ENCODE measurements around the gene NIP7. TPM values are rescaled to one million over a fixed set of nuclear protein-coding genes. Genes with fewer than 3 reads are reported as not detected.

Gene NIP7
- total RNA-seq, 2 donors from 2014 or later = 22.0 to 23.7 TPM

GRCh38 chr16:69319826-69320739 lies 19.5 kb upstream of the NIP7 start:
- Histone ChIP-seq H3K4me3 (no peak overlapping the region), H3K4me1 (peaks cover 4% of the 10 kb centered on the region), H3K9ac (ENCODE audit: low read depth in 2 of 2, low read length in 2 of 2) (no peak overlapping the region), H3K9me3 (no peaks in the 10 kb centered on the region), H3K27me3 (no peaks in the 10 kb centered on the region), H3K36me3 (peaks cover 45% of the 10 kb centered on the region), H3K27ac (no peak overlapping the region)
- no peak for TF ChIP-seq CTCF (IDR thresholded peaks at IDR 0.05)
- no peak for DNase-seq
- intact Hi-C loops (cut with DNase I) = loop anchor here (10.0 kb wide), 1 partner anchor 55 kb away; no protein-coding TSS in a partner anchor

- peaks cover 45% of the 10 kb centered on the region for H3K36me3 ChIP-seq
- H3K9ac ChIP-seq (ENCODE audit: low read depth in 2 of 2, low read length in 2 of 2) = no peak overlapping the region
Measured at GRCh38 chr16:69320740-69321073, 18.9 kb upstream of the NIP7 start.

GRCh38 chr16:69321080-69321479 lies 18.5 kb upstream of the NIP7 start:
- Histone ChIP-seq H3K36me3 (peaks cover 44% of the 10 kb centered on the region), H3K27ac (no peak overlapping the region), H3K27me3 (no peaks in the 10 kb centered on the region), H3K4me1 (peaks cover 9% of the 10 kb centered on the region), H3K4me3 (no peak overlapping the region), H3K9me3 (no peaks in the 10 kb centered on the region), H3K9ac (ENCODE audit: low read depth in 2 of 2, low read length in 2 of 2) (no peak overlapping the region)
- no peak for TF ChIP-seq CTCF (IDR thresholded peaks at IDR 0.05)
- DNase-seq = no peak
- intact Hi-C loops (cut with DNase I) = no loop called here

More at GRCh38 chr16:69320740-69321073, 18.9 kb upstream of the NIP7 start:
- DNase-seq = no peak
- no peaks in the 10 kb centered on the region for H3K27me3 ChIP-seq
- H3K4me3 ChIP-seq = no peak overlapping the region
- TF ChIP-seq CTCF (IDR thresholded peaks at IDR 0.05) = no peak
- intact Hi-C loops (cut with DNase I) = no loop called here
- H3K9me3 ChIP-seq = no peaks in the 10 kb centered on the region
- no peak overlapping the region for H3K27ac ChIP-seq
- peaks cover 5% of the 10 kb centered on the region for H3K4me1 ChIP-seq

GRCh38 chr16:69322343-69322742 lies 17.2 kb upstream of the NIP7 start:
- peaks cover 16% of the 10 kb centered on the region for H3K4me1 ChIP-seq
- H3K36me3 ChIP-seq = peaks cover 36% of the 10 kb centered on the region
- no peak for DNase-seq
- H3K9me3 ChIP-seq = no peaks in the 10 kb centered on the region
- intact Hi-C loops (cut with DNase I) = no loop called here
- H3K27ac ChIP-seq = no peak overlapping the region
- no peak for TF ChIP-seq CTCF (IDR thresholded peaks at IDR 0.05)
- H3K9ac ChIP-seq (ENCODE audit: low read depth in 2 of 2, low read length in 2 of 2) = no peak overlapping the region
- H3K27me3 ChIP-seq = no peaks in the 10 kb centered on the region
- H3K4me3 ChIP-seq = no peak overlapping the region

GRCh38 chr16:69323415-69323814 lies 16.2 kb upstream of the NIP7 start:
- H3K9me3 ChIP-seq = no peaks in the 10 kb centered on the region
- no peaks in the 10 kb centered on the region for H3K27me3 ChIP-seq
- intact Hi-C loops (cut with DNase I) = no loop called here
- TF ChIP-seq CTCF (IDR thresholded peaks at IDR 0.05) = no peak
- H3K36me3 ChIP-seq = peaks cover 34% of the 10 kb centered on the region
- no peak overlapping the region for H3K9ac ChIP-seq (ENCODE audit: low read depth in 2 of 2, low read length in 2 of 2)
- no peak overlapping the region for H3K27ac ChIP-seq
- H3K4me1 ChIP-seq = peaks cover 24% of the 10 kb centered on the region
- H3K4me3 ChIP-seq = no peak overlapping the region
- DNase-seq = no peak
